Neutrophil (primary cell): ENCODE data around the gene OVOL1.

ENCODE experiments used
- H3K27ac ChIP-seq: fragments of 200-600 bp; sonication (generic); 2 replicates; pipeline ENCODE4 v1.5.1; 2016; ENCODE audit warnings: mild to moderate bottlenecking, moderate library complexity
- H3K27me3 ChIP-seq: fragments of 200-600 bp; sonication (generic); 2 replicates; pipeline ENCODE4 v1.6.0; 2016; ENCODE audit warnings: mild to moderate bottlenecking
- H3K36me3 ChIP-seq: fragments of 200-600 bp; sonication (generic); 2 replicates; pipeline ENCODE4 v1.5.1; 2017
- H3K4me1 ChIP-seq, 2 experiments: fragments of 200-600 bp in 1 of 2; sonication (generic) in 1 of 2; 1 replicate in 1 of 2; 2 replicates in 1 of 2; pipeline versions ENCODE4 v1.5.1 to v1.6.1; 2013 to 2016; ENCODE audit warnings: low read depth in 1 of 2, low read length in 1 of 2, mild to moderate bottlenecking in 1 of 2, moderate library complexity in 1 of 2; ENCODE audit not compliant: control insufficient read depth in 1 of 2, insufficient read depth in 1 of 2
- H3K4me3 ChIP-seq, 2 experiments: fragments of 200-600 bp in 1 of 2; sonication (generic) in 1 of 2; 1 replicate in 1 of 2; 2 replicates in 1 of 2; pipeline ENCODE4 v1.5.1; 2013 to 2016; ENCODE audit warnings: low read depth in 1 of 2, low read length in 1 of 2, mild to moderate bottlenecking in 1 of 2, moderate library complexity in 1 of 2
- H3K9me3 ChIP-seq: fragments of 200-600 bp; sonication (generic); 2 replicates; pipeline ENCODE4 v1.5.1; 2016
- TF ChIP-seq, protein P1 (sequence below): fragments of 200-600 bp; sonication (generic); IDR thresholded peaks from 2 replicates; pipeline ENCODE4 v1.5.1; 2016; ENCODE audit warnings: antibody characterized with exemption

The OVOL1 gene

DNA sequence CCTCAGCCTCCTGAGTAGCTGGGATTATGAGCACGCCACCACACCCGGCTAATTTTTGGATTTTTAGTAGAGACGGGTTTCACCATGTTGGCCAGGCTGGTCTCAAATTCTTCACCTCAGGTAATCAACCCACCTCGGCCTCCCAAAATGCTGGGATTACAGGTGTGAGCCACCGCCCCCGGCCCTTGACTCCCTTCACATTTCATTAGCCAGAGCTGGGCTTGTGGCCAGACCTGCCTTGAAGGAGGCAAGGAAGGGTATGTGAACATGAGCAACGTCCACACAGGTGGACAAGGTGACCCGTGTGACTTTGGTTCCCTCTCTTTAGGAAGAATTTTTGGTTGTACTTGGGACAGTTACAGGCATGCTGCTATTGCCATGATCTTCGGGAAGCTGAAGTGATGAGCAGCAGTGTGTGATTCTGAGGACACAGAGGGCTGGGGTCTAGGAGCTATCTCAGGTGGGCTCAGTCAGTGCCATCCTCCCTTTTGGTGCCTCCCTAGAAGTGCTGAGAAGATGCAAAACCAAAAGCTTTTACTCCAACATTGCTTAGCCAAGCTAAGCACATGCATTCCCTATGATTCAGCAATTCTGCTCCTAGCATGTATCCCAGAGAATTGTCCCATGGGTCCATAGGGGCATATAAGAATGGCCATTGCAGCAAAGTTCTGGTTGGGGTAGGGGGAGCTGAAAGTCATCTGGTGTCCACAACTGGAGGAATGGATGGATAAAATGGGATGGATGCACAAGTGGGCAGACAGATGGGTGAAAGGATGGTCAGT lies 12.1 kb upstream of the OVOL1 start:
- H3K36me3 ChIP-seq, result peaks cover 34% of the 10 kb centered on the region
- H3K27me3 ChIP-seq, result no peaks in the 10 kb centered on the region
- TF ChIP-seq, protein P1, sequence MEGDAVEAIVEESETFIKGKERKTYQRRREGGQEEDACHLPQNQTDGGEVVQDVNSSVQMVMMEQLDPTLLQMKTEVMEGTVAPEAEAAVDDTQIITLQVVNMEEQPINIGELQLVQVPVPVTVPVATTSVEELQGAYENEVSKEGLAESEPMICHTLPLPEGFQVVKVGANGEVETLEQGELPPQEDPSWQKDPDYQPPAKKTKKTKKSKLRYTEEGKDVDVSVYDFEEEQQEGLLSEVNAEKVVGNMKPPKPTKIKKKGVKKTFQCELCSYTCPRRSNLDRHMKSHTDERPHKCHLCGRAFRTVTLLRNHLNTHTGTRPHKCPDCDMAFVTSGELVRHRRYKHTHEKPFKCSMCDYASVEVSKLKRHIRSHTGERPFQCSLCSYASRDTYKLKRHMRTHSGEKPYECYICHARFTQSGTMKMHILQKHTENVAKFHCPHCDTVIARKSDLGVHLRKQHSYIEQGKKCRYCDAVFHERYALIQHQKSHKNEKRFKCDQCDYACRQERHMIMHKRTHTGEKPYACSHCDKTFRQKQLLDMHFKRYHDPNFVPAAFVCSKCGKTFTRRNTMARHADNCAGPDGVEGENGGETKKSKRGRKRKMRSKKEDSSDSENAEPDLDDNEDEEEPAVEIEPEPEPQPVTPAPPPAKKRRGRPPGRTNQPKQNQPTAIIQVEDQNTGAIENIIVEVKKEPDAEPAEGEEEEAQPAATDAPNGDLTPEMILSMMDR, result no peak
- H3K4me1 ChIP-seq, result peaks cover 95 to 98% of the 10 kb centered on the region in 2 experiments
- peak overlapping the region; percentile 76 to 94 for H3K4me3 ChIP-seq
- peak overlapping the region; percentile 98 for H3K27ac ChIP-seq
- no peaks in the 10 kb centered on the region for H3K9me3 ChIP-seq

DNA sequence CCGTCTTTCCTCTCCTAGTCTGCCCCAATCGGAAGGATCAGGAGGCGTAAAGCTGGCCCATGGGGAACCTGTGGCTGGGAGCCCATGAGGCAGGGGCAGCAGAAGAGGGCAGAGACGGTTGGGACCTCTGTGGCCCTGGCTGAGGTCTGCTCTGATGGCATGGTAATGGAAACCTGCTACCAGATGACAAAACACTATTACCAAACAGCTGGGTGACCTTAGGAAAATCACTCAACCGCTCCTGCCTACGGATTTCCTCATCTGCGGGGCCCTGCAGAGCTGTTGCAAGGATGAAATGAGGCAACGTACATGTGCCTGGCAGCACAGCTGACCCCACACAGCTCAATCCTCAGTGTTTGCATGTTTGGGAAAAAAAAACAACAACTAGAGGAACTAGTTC lies 10.7 kb upstream of the OVOL1 start:
- Histone ChIP-seq H3K4me3 (peak overlapping the region; percentile 76 to 94), H3K27ac (peak overlapping the region; percentile 98), H3K4me1 (peaks cover 80 to 83% of the 10 kb centered on the region in 2 experiments), H3K27me3 (no peaks in the 10 kb centered on the region), H3K9me3 (no peaks in the 10 kb centered on the region), H3K36me3 (peaks cover 33% of the 10 kb centered on the region)
- TF ChIP-seq, protein P1, result no peak

DNA sequence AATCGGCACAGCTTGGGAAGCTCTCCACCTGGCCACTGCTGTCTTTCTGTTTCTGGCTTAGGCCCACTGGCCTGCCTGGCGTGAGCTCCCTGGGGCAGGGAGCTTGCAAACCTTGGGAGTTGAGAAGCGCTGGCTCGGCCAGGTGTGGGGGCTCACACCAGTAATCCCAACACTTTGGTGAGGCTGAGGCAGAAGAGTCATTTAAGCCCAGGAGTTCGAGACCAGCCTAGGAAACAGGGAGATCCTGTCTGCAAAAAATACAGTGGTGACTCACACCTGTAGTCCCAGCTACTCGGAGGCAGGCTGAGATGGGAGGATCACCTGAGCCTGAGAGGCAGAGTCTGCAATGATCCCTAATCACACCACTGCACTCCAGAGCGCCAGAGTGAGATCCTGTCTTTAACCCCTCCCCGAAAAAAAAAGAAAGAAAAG lies 10.1 kb upstream of the OVOL1 start:
- H3K27ac ChIP-seq, result peak overlapping the region; percentile 98
- no peaks in the 10 kb centered on the region for H3K27me3 ChIP-seq
- peak overlapping the region; percentile 76 to 94 for H3K4me3 ChIP-seq

DNA sequence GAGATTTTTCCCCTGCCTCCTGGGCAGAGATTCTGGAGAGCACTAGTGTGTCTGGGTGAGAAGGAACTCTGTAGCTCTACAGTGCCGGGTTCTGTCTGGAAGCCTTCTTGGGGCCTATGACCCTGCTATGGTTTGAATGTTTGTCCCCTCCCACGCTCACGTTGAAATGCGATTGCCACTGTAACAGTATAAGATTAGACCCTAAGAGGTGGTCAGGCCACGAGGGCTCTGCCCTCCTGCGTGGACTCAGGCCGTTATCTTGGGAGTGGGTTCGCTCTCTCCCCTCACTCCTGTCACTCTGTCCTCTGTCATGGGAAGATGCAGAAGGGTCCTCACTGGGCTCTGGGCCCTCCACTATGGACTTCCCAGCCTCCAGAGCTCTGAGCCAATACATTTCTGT lies 9.6 kb upstream of the OVOL1 start:
- TF ChIP-seq, protein P1, result no peak
- peak overlapping the region; percentile 76 to 94 for H3K4me3 ChIP-seq
- H3K36me3 ChIP-seq, result peaks cover 33% of the 10 kb centered on the region
- H3K27me3 ChIP-seq, result no peaks in the 10 kb centered on the region
- peaks cover 80 to 82% of the 10 kb centered on the region in 2 experiments for H3K4me1 ChIP-seq
- H3K9me3 ChIP-seq, result no peaks in the 10 kb centered on the region
- peak overlapping the region; percentile 98 for H3K27ac ChIP-seq

More for the DNA sequence above, 10.1 kb upstream of the OVOL1 start:
- Histone ChIP-seq H3K4me1 (peaks cover 80 to 82% of the 10 kb centered on the region in 2 experiments), H3K36me3 (peaks cover 33% of the 10 kb centered on the region), H3K9me3 (no peaks in the 10 kb centered on the region)
- TF ChIP-seq, protein P1, result no peak

DNA sequence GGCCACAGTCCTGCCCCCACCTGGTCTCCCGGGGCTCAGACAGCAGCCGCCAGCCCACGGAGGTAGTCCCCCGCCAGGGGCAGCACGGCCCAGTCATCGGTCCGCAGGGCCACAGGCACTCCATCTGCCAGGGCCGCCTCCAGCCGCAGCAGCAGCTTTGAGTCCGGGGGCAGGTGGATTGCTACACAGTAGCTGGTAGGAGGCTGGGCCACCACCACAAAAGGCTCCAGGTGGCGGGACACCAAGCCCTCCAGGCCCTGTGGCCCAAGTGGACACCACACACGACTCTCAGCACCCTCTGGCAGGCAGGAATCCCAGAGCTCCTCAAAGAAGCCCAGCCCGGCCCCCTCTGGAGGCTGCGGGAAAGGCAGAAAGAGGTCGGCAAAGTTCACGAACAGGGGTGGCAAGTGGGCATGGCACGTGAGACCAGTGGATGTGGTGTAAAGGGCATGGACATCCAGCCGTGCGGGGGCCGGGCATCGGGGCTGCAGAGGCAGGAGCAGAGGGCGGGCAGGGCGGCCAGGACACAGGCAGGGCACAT lies 9.0 kb upstream of the OVOL1 start:
- TF ChIP-seq, protein P1, result no peak
- Histone ChIP-seq H3K27ac (peak overlapping the region; percentile 98), H3K4me1 (peaks cover 74 to 78% of the 10 kb centered on the region in 2 experiments), H3K27me3 (no peaks in the 10 kb centered on the region), H3K36me3 (peaks cover 33% of the 10 kb centered on the region), H3K4me3 (peak overlapping the region; percentile 76 to 94), H3K9me3 (no peaks in the 10 kb centered on the region)
